GM12874 (cell line): ENCODE data around the gene TTLL10.

ENCODE experiments used
- TF ChIP-seq, protein P1 (sequence below): IDR thresholded peaks from 2 replicates; pipeline ENCODE4 v1.5.1; 2011; ENCODE audit warnings: low read depth, mild to moderate bottlenecking, control low read depth, low read length, moderate library complexity; ENCODE audit not compliant: insufficient read depth

The TTLL10 gene

DNA sequence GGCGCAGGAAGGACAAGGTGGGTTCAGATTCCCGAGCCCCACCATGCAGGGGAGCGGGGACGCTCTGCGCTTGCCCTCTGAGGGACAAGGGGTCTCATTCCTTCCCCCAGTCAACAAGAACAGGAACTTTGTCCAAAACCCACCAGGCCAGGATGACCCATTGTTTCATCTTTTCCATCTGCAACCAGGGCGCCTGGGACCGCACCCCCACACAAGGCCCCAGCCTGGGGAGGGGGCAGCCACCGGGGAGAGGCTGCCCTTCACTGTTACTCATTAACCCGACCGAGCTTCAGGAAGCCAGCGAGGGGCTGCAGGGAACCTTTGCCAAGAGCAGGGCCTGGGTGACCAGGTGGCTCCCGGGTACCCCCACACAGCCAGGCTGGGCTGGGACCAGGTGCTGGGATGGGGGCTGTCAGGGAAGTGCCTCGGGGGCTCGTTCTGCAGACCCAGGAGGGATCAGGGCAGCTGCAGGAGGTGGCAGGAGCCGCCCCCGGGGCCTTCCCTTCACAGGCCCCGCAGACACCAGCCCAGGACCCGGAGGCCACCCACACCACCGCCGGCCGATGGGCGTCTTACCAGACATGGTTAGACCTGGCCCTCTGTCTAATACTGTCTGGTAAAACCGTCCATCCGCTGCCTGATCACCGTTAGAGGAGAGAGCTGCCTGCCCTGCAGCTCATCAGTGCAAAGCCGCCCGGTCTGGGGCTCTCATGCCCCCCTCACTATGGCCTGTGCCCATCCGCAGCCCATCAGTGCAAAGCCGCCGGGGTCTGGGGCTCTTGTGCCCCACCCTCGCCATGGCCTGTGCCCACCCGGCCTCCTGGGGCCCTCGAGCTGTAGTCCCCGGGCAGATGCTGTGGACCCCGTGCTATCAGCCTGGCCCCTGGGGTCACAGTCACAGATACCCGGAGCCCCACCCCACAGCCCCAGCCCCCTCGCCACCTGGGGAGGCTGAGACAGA lies 4.9 kb upstream of the TTLL10 start:
- TF ChIP-seq, protein P1, sequence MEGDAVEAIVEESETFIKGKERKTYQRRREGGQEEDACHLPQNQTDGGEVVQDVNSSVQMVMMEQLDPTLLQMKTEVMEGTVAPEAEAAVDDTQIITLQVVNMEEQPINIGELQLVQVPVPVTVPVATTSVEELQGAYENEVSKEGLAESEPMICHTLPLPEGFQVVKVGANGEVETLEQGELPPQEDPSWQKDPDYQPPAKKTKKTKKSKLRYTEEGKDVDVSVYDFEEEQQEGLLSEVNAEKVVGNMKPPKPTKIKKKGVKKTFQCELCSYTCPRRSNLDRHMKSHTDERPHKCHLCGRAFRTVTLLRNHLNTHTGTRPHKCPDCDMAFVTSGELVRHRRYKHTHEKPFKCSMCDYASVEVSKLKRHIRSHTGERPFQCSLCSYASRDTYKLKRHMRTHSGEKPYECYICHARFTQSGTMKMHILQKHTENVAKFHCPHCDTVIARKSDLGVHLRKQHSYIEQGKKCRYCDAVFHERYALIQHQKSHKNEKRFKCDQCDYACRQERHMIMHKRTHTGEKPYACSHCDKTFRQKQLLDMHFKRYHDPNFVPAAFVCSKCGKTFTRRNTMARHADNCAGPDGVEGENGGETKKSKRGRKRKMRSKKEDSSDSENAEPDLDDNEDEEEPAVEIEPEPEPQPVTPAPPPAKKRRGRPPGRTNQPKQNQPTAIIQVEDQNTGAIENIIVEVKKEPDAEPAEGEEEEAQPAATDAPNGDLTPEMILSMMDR, result no peak

DNA sequence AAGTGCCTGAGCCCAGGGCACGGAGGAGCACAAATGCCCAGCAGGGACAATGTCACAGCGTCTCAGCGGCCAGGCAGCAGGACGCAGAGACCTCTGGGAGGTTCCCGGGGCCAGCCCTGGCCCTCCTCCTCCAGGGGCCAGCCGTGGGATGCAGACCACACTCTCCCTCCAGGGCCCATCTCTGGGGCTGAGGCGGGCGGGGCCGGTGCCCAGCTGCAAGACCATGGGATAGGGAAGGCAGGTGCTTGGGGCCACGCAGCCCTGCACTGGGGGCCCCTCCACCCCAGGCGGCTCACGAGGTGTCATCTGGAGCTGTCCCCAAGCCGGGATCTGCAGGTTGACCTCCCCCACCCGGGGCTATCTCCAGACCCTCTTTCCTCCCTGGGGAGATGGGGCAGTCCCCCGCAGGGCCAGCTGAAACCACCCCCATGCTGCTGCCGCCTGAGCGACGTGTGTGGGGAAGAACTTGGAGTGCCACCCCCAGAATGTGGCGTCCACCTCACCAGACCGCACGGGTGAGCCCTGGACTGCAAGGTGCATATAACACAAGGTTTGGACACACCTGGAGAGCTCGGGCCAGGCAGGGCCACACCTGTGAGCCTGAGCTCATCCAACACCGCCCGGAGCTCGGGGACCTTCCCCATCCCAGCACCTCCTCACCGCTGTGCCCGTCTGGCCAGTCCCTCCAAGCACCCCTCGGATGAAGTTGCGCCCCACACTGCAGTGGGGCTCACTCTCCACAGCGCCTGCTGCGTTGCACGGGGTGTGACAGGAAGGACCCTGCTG lies 4.1 kb upstream of the TTLL10 start:
- TF ChIP-seq, protein P1, result no peak

DNA sequence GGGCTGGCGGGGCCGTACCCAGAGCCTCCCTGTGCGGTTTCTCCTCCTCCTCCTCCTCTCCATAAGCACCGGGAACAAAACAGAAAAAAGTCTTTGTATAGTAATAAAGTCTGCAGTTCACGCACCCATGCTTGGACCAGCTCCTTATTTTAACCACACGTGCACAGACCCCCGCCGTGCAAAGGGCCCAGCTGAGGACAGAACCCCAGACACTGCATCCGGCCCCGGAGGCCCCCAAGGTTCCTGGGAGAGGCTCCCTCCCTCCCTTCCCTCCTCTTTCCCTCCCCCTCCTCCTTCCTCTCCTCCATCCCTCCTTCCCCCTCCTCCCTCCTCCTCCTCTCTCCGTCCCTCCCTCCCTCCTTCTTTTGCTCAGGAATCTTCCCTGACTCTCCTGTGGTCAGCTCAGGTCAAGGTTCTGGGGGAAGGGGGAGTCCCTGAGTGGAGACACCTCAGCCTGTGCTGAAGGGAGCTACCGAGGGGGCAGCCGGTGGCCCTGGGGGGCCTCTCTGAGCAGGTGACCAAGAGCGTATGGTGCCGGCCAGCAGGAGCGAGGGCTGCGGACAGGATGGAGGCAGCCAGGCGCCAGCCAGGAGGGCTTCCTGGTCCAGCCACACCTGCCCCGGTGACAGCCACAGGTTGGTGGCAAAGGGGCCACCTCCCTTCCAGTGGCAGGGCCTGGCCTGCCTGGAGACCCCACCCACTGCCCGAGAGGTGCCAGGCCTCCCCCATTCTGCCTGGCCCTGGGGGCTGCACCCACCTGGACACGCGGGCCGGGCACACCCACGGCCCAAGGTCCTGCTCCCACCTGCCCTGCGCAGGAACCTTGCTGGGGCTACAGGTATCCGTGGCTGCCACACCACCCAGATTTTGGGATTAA lies 3.2 kb upstream of the TTLL10 start:
- TF ChIP-seq, protein P1, result no peak

DNA sequence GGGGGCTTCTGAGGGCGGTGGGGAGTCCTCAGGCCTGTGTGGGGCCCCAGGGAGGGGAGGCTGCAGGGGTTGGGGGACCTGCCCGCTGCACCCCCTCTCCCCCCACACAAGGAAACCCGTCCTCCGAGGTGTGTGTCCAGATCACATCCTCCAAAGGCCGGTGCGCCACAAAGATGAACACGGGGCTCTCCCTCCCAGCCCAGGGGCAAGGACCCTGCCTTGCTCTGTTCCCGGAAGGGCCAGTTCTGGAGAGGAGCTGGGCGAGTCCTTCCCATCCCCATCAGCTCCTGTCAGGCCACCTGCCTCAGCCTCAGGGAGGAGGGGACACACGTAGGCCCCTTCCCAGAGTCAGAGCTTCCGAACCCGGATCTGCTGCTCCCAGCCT lies 2.5 kb upstream of the TTLL10 start:
- TF ChIP-seq, protein P1, result no peak

DNA sequence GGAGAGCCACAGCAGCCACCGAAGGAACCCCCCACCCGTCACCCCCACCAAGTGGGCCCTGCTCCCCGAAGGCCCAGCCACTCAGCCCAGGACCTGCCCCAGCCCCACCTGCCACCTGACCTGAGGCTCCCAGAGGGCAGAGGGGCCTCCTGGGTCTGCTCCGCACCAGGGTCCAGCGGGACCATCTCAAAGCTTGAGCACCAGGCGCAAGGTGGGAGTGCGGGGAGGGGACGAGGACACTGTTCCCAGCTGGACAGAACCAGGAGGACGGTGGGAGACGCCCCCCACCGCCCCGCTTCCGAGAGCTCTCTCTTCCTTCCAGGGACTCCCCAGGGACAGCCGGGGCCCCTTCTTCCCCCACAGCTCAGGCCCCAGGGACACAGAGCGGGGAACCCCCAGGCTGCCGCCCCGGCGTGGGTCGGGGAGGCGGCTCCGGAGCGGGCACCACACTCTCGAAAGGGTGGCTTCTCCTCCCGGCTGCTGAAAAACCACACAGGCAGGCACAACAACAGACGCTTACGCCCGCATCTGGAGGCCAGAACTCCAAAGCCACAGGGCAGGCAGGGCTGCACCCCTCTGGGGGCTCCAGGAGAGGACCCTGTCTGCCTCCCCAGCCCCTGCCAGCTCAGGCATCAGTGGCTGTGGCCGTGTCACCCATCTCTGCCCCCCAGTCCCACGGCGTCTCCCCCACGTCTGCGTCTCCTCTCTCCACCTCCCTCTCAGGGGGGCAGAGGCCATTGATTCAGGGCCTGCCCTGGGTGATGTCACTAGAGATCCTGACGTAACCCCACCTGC lies 1.9 kb upstream of the TTLL10 start:
- TF ChIP-seq, protein P1, result no peak

DNA sequence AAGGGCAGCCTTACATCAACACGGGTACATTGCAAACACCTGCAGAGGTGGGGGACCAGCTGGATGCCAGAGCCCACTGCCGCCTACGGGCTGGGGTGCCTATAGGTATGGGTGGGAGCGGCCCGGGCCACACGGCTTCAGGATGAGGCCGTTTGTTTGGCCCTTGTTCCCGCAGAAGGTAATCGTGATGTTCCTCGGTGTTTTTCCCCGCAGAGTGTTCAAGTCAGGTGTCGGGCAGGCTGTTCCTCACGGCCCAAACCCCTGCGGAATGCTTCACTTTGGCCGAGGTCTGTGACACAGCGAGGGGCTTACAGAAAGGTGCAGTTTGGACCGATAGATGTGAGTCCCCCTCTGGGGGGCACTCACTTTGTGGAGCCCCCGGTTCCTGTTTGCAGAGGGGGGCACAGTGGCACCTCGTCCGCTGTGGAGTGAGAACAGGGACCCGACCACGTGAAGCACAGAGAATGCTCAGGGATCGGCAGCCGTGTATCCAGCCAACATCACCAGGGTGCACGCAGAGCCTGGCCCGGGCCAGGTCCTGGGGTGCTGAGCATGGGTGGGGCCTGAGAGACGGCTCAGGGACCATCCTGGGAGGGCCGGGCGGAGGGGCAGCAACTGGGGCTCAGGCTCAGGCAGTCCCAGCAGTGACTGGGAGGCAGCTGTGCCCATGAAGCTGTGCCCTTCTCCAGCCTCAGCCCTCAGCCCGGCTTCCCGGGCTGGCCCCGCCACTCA lies 453 bp upstream of the TTLL10 start:
- TF ChIP-seq, protein P1, result no peak
